Mesendoderm (in vitro differentiated cells): ENCODE measurements around the gene PLAAT3.
A peak's percentile ranks its signal among the peaks of the same experiment; 100 is the strongest.
"Not testable (repeated sequence)": the region's sequence is repeated elsewhere in the genome, so short reads cannot be mapped to it uniquely, and the experiment has no call there.

Source experiments
- DNase-seq: peaks from one replicate; pipeline ENCODE4 v3.0.0; 2013
- H2AK5ac ChIP-seq: 2 replicates; pipeline ENCODE4 v1.6.1; 2013; ENCODE audit warnings: low read length, inconsistent platforms
- H2BK120ac ChIP-seq: 2 replicates; pipeline ENCODE4 v1.6.1; 2013; ENCODE audit warnings: low read depth, mild to moderate bottlenecking, low read length, moderate library complexity, mixed read lengths
- H2BK15ac ChIP-seq: replicated peaks from 2 replicates; pipeline ENCODE4 v1.6.1; 2013; ENCODE audit warnings: low read depth, mild to moderate bottlenecking, moderate library complexity
- H2BK5ac ChIP-seq: 2 replicates; pipeline ENCODE4 v1.6.1; 2013; ENCODE audit warnings: low read length, inconsistent platforms
- H3K18ac ChIP-seq: 2 replicates; pipeline ENCODE4 v1.6.1; 2013; ENCODE audit warnings: mild to moderate bottlenecking, low read length, mixed read lengths
- H3K23ac ChIP-seq: one replicate; pipeline ENCODE4 v1.6.1; 2013; ENCODE audit warnings: low read length
- H3K27ac ChIP-seq: 2 replicates; pipeline ENCODE4 v1.5.1; 2013; ENCODE audit warnings: low read depth, mild to moderate bottlenecking, inconsistent platforms, low read length, moderate library complexity
- H3K27me3 ChIP-seq: 2 replicates; pipeline ENCODE4 v1.6.1; 2013; ENCODE audit warnings: low read length, control low read depth, mild to moderate bottlenecking, inconsistent platforms; ENCODE audit not compliant: insufficient read depth, poor library complexity
- H3K36me3 ChIP-seq: 2 replicates; pipeline ENCODE4 v1.6.1; 2013; ENCODE audit warnings: low read length, inconsistent platforms; ENCODE audit not compliant: control insufficient read depth, insufficient read depth
- H3K4ac ChIP-seq: one replicate; pipeline ENCODE4 v1.6.1; 2013; ENCODE audit warnings: low read depth, mild to moderate bottlenecking, low read length, moderate library complexity
- H3K4me1 ChIP-seq: 2 replicates; pipeline ENCODE4 v1.6.1; 2013; ENCODE audit warnings: low read depth, low read length, inconsistent platforms; ENCODE audit not compliant: control insufficient read depth
- H3K4me2 ChIP-seq: 2 replicates; pipeline ENCODE4 v1.6.1; 2013; ENCODE audit warnings: low read length
- H3K4me3 ChIP-seq: 2 replicates; pipeline ENCODE4 v1.5.1; 2013; ENCODE audit warnings: mild to moderate bottlenecking, low read length
- H3K56ac ChIP-seq: one replicate; pipeline ENCODE4 v1.6.1; 2013; ENCODE audit warnings: low read length
- H3K79me1 ChIP-seq: 2 replicates; pipeline ENCODE4 v1.6.1; 2013; ENCODE audit warnings: low read length, inconsistent platforms
- H3K79me2 ChIP-seq: 2 replicates; pipeline ENCODE4 v1.6.1; 2013; ENCODE audit warnings: mild to moderate bottlenecking, low read length; ENCODE audit not compliant: control insufficient read depth, insufficient read depth
- H3K9ac ChIP-seq: 2 replicates; pipeline ENCODE4 v1.6.1; 2013; ENCODE audit warnings: low read length, inconsistent platforms
- H4K5ac ChIP-seq: one replicate; pipeline ENCODE4 v1.6.1; 2013; ENCODE audit warnings: low read length
- H4K8ac ChIP-seq: one replicate; pipeline ENCODE4 v1.6.1; 2013; ENCODE audit warnings: low read depth, mild to moderate bottlenecking, control low read depth, low read length, moderate library complexity
- WGBS: extraction: QIAGEN DNeasy Blood & Tissue Kit; methylation state at CpG from one replicate; pipeline ENCODE4 v1.1.7; 2013; ENCODE audit warnings: low lambda C conversion rate, missing lambda C conversion rate; ENCODE audit not compliant: insufficient coverage; ENCODE audit errors: extremely low coverage; 5-methylcytosine and 5-hydroxymethylcytosine counted together

Gene PLAAT3

GRCh38 chr11:63639199-63639832 is 25.1 kb upstream of the PLAAT3 start:
- no peak overlapping the region for H3K56ac ChIP-seq
- no peak overlapping the region for H2BK5ac ChIP-seq
- H3K4me2 ChIP-seq = no peak overlapping the region
- no peak overlapping the region for H3K4me3 ChIP-seq
- no peaks in the 10 kb centered on the region for H3K27me3 ChIP-seq
- no peak overlapping the region for H4K5ac ChIP-seq
- no peak overlapping the region for H3K4ac ChIP-seq
- no peak overlapping the region for H2BK120ac ChIP-seq
- no peaks in the 10 kb centered on the region for H3K36me3 ChIP-seq
- WGBS = no CpG with 5 or more reads among the region's 3 CpGs
- no peak overlapping the region for H3K27ac ChIP-seq
- H3K23ac ChIP-seq = no peak overlapping the region
- DNase-seq = no peak
- no peak overlapping the region for H2BK15ac ChIP-seq
- no peak overlapping the region for H3K9ac ChIP-seq
- no peak overlapping the region for H3K18ac ChIP-seq
- H3K4me1 ChIP-seq = no peaks in the 10 kb centered on the region
- no peak overlapping the region for H4K8ac ChIP-seq
- H3K79me1 ChIP-seq = no peaks in the 10 kb centered on the region
- no peak overlapping the region for H2AK5ac ChIP-seq
- no peaks in the 10 kb centered on the region for H3K79me2 ChIP-seq

- not testable (repeated sequence) for H2BK120ac ChIP-seq, H3K56ac ChIP-seq, DNase-seq, H3K27me3 ChIP-seq, H2BK15ac ChIP-seq, H3K9ac ChIP-seq, H2BK5ac ChIP-seq, H3K4me2 ChIP-seq, H3K23ac ChIP-seq, H3K79me2 ChIP-seq, H3K27ac ChIP-seq, H3K36me3 ChIP-seq, H3K18ac ChIP-seq, H3K4ac ChIP-seq, H2AK5ac ChIP-seq, H4K8ac ChIP-seq, H3K4me1 ChIP-seq, H3K4me3 ChIP-seq, H4K5ac ChIP-seq, H3K79me1 ChIP-seq
- no CpG with 5 or more reads among the region's 8 CpGs for WGBS
Measured at GRCh38 chr11:63638436-63638835, 24.2 kb upstream of the PLAAT3 start.

GRCh38 chr11:63635762-63636465 is 21.7 kb upstream of the PLAAT3 start:
- Histone ChIP-seq H3K9ac (no peak overlapping the region), H2AK5ac (no peak overlapping the region), H4K8ac (no peak overlapping the region), H3K36me3 (peaks cover 2% of the 10 kb centered on the region), H3K79me1 (no peaks in the 10 kb centered on the region), H3K4ac (no peak overlapping the region), H3K23ac (no peak overlapping the region), H3K18ac (no peak overlapping the region), H3K79me2 (no peaks in the 10 kb centered on the region), H3K4me3 (no peak overlapping the region), H4K5ac (no peak overlapping the region), H3K27me3 (no peaks in the 10 kb centered on the region), H2BK15ac (no peak overlapping the region), H3K27ac (no peak overlapping the region), H3K4me2 (no peak overlapping the region), H3K56ac (no peak overlapping the region), H2BK120ac (no peak overlapping the region), H2BK5ac (no peak overlapping the region), H3K4me1 (no peaks in the 10 kb centered on the region)
- peak; percentile 88 for DNase-seq
- WGBS = 100% methylated on average over 1 of the region's 10 CpGs

GRCh38 chr11:63629426-63629825 is 15.2 kb upstream of the PLAAT3 start:
- no peak overlapping the region for H2BK5ac ChIP-seq
- no peaks in the 10 kb centered on the region for H3K79me1 ChIP-seq
- H3K27me3 ChIP-seq = no peaks in the 10 kb centered on the region
- H3K18ac ChIP-seq = no peak overlapping the region
- H3K27ac ChIP-seq = no peak overlapping the region
- no peak overlapping the region for H4K5ac ChIP-seq
- no peak overlapping the region for H4K8ac ChIP-seq
- no peak overlapping the region for H3K4ac ChIP-seq
- no peaks in the 10 kb centered on the region for H3K79me2 ChIP-seq
- H2BK120ac ChIP-seq = no peak overlapping the region
- no peak overlapping the region for H2BK15ac ChIP-seq
- DNase-seq = no peak
- WGBS = no CpG with 5 or more reads among the region's 3 CpGs
- H3K4me3 ChIP-seq = no peak overlapping the region
- H2AK5ac ChIP-seq = no peak overlapping the region
- no peak overlapping the region for H3K4me2 ChIP-seq
- H3K36me3 ChIP-seq = peaks cover 3% of the 10 kb centered on the region
- no peak overlapping the region for H3K9ac ChIP-seq
- H3K56ac ChIP-seq = no peak overlapping the region
- no peaks in the 10 kb centered on the region for H3K4me1 ChIP-seq
- no peak overlapping the region for H3K23ac ChIP-seq

- Histone ChIP-seq H4K8ac (no peak overlapping the region), H4K5ac (no peak overlapping the region), H2BK15ac (no peak overlapping the region), H3K9ac (no peak overlapping the region), H3K36me3 (no peaks in the 10 kb centered on the region), H3K4me1 (no peaks in the 10 kb centered on the region), H3K23ac (no peak overlapping the region), H3K79me1 (no peaks in the 10 kb centered on the region), H3K18ac (no peak overlapping the region), H2BK5ac (no peak overlapping the region), H2AK5ac (no peak overlapping the region), H2BK120ac (no peak overlapping the region), H3K27ac (no peak overlapping the region), H3K27me3 (no peaks in the 10 kb centered on the region), H3K4me3 (no peak overlapping the region), H3K79me2 (no peaks in the 10 kb centered on the region), H3K4me2 (no peak overlapping the region), H3K56ac (no peak overlapping the region), H3K4ac (no peak overlapping the region)
- DNase-seq = no peak
- no CpG with 5 or more reads among the region's 7 CpGs for WGBS
Measured at GRCh38 chr11:63623513-63624140, 9.4 kb upstream of the PLAAT3 start.
